NCI-H69 (cell line): ENCODE data around the gene MYL3.

Experiments used
- DNase-seq: peaks from one replicate; lab custom pipeline; 2025; lab: John Stamatoyannopoulos, UW

The MYL3 gene

DNA sequence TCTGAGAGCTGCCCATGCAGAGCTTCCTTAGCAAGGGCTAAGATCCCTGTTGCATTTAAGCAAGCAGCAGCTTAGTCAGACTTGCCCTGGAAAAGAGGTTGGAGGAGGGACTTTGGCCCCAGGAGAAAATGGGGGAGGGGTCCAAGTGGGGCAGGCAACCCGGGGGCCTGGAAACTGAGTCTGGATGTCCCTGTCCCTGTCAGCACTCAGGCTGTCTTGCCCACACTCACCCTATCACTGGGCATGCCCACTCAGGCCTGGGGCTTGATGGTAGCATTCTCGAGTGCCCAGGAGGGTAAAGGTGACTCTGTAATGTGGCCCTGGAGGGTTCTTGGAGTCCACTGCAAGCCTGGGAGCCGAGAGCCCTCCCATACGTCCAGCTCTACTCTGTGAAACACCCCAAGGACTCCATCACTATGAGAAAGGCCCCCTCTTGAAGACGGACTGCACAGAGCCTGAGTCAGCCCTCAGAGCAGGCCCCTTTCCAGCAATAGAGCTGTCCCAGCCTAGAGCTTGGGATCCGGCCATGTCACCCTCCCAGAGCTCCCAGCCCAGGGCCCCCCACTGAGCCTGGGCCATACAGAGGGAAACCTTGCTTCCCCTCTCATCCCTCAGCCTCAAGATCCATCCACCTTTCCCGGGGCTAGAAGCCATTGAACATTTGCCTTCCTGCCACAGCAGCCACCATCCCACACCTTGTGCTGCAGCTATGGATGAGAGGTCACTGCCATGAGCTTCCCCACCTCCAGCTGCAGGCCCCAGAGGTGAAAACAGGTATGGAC is 13.4 kb downstream of the MYL3 start:
- no peak for DNase-seq

DNA sequence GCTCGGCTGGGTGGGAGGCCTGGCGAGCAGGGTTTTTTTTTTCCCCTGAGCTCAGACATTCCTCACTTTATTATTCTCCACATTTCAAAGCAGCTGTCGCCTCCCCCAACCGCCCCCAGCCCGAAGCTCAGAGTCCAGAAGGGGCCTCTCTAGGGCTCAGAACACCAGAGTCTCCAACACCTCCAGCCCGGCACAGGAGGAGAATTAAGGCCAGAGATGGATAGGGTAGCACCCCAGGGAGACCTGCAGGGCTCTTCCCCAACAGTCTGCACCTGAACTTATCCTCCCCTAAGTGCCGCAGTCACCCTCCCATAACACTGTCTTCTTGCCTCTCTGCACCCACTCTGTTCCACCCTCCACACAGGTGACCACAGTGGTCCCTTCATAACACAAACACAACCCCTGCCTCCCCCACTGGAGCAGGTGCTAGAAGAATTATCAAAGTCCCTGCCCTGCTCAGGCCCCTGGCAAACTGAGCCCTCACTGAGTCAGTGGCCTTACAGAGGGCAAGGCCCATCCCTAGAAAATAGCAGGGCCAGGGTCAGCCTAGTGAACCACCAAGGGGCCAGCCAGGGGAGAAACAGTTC is 14.1 kb downstream of the MYL3 start:
- DNase-seq: no peak

DNA sequence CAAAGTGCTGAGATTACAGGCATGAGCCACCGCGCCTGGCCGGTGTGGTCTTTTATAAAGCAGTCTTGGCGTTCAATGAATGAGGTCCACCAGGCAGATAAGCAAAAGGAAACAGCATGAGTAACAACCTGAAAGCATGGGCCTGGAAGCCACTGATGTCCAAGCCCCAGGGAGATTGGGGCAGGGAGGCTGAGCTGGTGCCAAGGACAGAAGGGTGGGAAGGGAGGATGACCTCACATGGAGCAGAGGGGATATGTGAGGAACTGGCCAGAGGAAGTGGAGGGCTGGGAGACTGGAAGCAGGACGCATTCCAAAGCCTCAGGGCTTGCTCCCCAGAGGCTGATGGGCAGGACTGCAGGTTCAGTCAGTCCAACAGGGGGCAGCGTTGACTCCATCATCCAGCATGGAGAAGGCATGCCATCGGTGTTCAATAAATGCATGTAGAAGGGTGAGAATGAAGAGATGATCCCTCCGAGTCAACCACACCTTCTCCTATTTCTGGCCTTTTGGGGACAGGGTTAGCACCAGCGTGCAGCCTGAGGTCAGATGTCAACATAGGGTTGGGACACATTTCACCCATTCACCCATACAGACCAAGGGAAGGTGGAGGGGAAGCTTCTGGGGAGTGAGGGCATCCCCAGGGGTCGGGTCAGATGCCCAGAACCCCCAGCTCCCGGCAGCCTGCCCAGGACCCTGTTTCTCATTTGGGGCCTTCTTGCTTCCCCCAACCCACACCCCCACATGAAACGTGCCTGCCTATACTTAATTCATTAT is 14.8 kb downstream of the MYL3 start:
- peak; percentile 17 for DNase-seq

DNA sequence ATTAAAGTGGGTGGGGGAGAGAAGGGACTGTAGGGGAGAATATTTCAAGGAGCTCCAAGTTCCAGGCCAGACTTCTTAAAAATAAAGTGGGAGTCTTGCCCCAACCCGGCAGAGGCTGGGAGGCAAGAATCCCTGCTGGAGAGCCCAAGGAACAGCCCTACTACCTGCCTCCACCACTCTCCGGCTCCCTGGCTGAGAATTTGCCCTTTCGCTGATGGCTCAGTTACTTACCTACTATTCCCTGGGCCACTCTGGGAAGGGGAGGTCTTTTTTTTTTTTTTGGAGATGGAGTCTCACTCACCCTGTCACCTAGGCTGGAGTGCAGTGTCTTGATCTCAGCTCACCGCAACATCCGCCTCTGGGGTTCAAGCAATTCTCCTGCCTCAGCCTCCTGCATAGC is 15.5 kb downstream of the MYL3 start:
- no peak for DNase-seq

DNA sequence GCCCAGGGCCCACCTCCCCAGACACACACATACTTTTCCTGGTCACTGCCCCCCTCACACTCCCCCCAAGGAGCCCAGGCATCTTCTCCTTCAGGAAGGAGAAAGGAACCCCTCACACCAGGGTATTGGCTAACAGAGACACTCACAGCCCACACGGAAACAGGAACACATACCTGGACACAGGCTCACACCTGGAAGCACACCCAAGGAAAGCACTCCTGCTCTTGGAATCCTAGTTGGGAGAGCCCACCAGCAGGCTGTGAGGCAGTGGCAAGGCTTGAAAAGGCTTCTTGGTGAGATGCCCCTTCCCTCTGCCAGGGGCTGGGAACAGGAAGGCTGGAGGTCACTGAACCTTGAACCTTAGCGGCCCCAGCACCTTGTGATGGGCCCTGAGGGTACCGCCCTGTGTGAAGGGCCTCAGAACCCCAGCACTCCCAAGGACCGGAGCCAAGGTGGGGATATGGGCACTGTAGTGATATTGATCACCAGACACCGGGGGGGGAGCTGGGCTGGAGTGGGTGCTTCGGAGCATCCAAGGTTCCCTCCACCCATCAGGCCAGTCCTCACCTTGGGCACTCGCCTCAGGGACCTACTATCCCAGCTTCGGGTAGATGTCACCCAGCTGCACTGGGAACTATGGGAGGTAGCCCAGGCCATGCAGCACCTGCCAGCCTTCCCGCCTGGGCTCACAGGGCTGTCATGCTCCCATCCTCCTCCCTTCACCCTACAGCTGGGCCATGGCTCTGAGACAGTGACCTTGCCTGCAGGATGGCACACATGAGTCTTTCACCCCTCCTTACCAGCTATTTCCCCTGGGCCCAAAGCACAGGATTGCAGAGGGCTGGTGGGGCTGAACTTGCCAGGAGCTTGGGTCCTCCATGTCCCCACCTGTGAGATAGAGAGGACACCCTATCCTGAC is 16.4 kb downstream of the MYL3 start:
- no peak for DNase-seq

DNA sequence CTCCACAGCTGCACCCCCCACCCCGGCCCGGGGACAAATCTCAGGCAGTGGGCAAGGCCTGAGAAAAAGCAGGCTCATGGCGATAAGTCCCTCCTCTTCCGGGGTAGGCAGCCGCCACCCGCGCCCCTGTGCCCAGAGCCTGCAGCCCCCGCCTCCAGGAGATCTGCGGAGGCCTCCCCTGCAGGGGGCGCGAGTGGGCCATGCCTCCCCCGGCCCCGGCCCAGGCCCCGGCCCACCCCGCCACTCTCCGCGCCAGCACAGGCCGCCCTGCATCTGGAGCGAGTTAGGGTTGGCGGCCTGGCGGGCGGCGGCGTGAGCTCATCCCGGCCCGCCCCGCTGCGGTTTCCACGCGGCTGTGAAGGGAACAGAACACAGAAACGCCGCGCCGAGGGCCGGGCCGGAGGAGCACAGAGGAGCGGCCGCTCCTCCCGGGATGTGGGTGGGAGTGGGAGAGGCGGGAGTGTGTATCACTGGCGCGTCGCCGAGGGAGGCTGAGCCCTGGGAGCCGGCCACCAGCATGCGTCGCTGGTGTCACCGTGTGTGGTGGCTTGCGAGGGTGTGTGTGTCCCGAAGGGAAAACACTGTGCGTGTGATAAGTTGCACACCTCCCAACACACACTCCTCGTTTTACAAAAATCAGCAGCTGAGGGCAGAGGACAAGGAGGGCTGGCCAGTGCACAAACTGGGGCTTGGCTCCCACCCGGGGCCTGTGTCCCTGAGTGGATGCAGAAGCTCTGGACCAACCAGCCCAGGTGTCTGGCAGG is 17.2 kb downstream of the MYL3 start:
- DNase-seq: peak; percentile 83

DNA sequence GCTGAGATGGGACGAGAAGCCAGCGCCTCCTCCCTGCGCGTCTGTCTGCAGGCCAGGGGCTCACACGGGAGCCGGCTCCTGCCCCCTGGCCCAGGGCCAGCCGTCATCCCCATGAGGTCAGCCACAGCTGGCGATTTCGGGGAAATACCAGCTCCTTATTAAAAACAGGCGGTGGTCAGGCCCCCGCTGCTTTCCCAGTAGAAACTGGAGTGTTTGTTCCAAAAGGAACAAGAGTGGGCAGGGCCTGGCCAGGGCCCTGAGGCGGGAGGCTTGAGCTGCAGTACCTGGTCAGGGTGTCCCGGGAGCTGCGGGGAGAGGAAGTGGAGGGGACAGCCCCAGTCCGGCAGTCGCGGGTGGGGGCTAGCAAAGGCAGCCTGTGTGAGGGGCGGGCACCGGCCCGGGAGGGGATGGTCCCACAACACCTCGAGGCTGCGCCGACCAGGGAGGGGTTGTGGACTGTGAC is 17.8 kb downstream of the MYL3 start:
- peak; percentile 74 for DNase-seq

DNA sequence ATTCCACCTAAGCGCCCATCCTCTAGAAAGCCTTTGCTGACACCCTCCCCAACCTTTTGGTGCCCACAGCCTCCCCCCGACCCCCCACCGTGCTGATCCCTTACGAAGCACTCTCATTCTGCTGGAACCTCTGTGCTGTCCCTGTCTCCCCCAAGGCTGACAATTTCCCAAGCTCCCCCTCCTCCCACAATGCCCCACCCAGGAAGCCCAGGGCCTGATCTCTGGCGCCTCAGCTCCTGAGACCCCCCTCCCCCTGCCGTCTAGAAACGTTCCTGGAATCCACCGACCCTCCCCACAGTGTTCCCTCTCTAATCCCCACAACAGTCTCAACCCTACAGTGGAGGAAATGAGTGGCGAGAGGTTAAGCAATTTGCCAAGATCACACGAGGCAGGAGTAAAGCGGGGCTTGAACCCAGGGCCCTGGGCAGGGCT is 18.3 kb downstream of the MYL3 start:
- no peak for DNase-seq

DNA sequence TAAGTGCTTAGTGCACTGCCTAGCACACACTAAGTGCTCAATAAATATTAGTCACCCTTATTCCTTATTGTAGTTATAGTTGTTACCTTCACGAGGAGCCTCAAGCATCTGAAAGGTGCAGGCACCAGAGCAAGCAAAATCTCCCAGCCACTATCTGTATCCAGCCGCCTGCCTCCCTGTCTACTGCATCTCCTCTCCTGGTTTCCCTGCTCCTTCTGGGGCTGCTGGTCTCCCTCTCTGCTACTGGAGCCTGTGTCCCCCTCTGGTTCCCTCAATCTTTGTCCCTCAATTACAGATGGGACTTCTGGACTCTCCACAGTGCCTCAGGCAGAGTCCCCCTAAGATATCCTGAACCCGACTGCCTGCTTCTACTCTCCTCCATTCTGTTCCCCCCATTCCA is 18.8 kb downstream of the MYL3 start:
- DNase-seq: no peak

DNA sequence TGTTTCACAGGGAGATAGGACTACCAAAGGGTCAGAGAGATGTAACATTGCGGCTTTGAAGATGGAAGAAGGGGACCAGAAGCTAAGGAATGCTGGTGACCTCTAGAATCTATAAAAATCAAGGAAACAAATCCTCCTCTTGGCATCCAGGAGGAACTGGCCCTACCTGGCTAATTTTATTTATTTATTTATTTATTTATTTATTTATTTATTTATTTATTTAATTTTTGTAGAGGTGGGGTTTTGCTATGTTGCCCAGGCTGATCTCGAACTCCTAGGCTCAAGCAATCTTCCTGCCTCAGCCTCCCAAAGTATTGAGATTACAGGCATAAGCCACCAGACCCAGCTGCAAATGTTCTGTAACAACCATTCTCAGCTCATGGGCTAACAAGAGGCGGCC is 19.7 kb downstream of the MYL3 start:
- no peak for DNase-seq

DNA sequence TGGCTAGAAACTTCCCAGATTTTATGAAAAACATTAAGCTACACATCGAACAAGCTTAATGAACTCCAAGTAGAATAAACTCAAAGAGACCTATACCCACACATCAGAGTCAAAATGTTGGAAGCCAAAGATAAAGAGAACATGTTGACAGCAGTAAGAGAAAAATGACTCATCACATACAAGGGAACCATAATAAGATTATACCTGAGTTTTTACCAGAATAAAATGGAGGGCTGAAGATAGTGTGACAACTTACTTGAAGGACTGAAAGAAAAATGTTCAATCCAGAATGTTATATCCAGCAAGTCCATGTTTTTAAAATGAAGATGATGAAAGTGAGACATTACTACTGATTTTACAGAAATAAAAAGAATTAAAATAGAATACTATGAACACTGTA is 22.8 kb downstream of the MYL3 start:
- no peak for DNase-seq

DNA sequence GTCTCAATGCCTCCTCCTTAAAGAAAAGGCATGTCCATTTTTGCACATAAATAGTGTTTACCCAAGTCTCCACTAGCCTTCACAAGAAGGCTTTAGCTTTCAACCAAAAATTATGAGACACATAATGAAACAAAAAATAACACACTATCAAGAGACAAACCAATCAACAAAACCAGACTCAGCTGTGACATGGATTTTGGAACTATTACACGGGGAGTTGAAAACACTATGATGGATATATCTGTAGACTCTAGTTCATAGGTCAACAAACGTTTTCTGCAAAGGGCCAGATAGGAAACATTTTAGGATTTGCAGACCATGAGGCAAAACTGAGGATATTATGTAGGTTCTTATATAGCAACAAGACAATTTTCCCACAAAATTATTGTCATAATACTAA is 24.9 kb downstream of the MYL3 start:
- no peak for DNase-seq

DNA sequence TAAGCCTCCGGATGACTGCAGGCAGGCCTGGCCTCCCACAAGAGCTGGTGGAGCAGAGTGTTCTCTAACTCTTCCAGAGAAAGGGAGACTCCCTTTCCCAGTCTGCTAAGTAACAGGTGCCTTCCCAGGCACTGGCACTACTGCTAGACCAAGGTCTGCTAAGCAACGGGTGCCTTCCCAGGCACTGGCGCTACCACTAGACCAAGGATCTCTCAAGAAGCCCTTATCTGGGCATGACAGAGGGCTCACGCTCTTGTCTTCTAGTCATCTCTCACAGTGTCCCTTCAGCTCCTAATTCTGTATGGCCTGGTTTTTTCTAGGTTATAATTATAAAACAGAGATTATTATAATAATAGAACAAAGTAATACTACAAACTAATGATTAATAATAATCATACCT is 27.8 kb downstream of the MYL3 start:
- no peak for DNase-seq

DNA sequence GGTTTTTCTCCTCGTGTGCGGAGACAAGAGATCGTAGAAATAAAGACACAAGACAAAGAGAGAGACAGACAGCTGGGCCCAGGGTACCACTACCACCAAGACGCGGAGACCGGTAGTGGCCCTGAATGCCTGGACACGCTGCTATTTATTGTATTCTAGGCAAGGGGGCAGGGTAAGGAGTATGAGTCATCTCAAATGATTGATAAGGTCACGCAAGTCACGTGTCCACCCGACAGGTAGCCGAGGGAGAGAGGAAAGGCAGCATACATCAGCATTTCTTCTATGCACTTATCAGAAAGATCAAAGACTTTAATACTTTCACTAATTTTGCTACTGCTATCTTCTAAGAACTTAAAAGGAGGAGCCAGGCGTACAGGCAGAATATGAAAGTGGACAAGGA is 28.2 kb downstream of the MYL3 start:
- no peak for DNase-seq

DNA sequence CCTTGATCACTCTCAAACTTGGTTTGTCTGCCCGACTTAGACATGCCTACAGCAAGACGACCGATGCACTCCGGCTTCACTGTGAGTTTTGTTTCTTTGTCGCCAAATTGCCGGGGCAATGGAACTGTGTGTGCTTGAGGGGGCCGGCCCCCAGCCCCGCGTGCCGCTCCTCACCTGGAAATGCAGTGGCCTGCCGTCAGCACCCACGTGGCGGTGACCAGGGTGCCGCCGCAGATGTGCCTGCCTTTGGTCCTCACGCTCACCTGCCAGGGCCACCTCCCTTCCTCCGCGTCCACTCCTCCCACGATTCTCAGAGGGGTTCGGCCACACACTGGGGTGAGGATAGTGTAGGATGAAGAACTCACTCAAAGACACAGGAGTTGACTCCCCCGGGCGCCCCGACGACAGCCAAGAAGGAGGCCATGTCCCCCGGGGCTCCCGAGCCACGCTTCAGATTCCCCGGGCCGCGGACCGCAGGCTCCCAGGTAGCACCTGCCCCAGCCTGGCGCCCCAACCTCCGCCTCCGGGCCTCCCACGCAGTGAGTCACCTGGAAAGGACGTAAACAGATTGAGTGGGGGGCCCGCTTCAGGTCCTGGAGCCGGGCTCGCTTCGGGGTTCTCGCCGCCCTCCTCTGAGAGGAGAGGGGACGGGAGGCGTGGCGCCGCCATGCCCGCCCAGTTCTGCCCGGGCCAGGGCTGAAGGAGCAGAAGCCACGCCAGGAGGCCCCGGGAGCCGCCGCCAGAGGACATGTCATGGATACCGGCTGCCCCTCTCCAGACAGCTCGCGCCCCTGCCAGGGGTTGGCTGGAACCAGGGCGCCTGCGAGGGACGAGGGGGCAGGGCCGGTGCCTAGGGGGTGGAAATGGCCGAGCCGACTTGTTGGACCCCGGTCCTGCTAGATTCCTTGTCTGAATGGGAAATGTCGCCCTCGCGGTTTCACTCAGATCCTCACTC is 29.6 kb downstream of the MYL3 start:
- DNase-seq: no peak

DNA sequence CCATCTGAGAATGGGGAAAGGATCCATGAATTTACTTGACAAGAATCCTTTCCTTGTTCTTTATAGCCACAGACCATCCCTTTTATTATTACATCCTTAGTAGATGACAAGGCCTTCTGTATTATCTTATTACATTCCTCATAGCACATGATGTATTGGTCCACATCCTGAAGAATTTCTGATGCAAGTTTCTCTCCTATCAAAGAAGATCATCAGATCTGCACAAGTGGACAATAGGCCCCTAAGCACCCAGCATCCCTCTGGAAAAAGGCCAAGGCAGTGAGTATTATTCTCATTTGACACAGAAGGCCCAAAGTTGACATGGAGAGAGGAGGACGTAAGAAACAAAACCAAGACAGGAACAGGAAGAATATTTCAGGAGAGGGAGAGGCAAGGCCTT is 31.4 kb downstream of the MYL3 start:
- no peak for DNase-seq

DNA sequence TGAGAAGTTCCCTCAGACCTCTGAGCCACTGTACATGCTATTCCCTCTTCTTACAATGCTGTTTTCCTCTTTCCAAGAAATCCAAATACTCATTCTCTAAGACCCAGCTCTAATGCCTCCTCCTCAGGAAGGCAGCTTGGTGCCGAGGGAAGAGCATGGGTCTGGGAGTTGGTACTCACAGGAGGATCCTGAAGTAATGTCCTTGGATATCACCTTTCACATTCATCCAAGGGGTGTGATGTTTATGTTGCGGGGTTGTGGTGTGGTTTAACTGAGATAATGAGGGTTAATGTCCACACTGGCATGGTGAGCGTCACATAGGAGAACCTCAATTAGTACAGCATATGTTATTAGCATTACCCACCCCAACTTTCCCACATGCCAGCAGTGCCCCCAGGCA is 31.9 kb downstream of the MYL3 start:
- no peak for DNase-seq

DNA sequence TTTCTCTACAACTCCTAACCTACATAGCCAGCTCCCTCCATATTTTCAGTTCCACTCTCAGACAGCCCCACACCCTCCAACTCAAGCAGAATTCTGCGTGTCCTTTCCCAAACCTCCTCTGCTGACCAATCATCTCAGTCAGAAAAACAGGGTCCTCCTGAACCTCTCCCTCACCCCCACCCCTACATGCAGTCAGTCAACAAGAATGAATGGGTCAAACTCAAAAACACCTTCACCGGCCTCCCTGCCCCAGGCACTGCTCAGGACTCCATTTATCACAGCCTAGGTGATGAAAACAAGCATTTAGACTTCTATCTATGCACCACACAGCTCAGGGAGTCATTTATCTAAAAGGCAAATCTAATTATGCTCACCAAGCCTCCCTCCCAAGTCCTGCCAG is 32.4 kb downstream of the MYL3 start:
- no peak for DNase-seq

DNA sequence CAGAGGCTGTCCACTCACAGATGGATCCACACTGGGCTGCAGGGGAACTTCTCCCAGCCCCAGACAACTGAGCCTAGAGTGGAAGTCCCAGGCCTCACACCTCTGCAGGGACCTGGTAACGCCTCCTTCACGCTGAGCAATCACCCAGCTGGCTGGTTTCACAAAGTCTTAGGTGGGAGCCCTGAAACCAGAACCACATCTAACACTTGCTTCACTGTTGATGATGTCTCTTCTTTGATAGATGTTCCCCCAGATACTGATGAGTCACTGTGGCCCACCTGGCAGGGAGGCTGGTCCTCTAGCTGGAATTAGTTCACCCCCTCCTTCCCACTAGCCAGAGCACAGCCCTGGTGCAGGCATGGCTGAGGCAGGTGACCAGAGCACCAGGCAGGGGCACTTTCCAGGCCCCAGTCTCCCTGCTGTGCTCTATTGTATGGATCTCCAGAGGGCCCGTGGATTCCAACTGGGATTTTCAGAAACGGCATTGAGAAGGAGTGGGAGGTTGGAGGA is 33.5 kb downstream of the MYL3 start:
- DNase-seq: peak; percentile 32

DNA sequence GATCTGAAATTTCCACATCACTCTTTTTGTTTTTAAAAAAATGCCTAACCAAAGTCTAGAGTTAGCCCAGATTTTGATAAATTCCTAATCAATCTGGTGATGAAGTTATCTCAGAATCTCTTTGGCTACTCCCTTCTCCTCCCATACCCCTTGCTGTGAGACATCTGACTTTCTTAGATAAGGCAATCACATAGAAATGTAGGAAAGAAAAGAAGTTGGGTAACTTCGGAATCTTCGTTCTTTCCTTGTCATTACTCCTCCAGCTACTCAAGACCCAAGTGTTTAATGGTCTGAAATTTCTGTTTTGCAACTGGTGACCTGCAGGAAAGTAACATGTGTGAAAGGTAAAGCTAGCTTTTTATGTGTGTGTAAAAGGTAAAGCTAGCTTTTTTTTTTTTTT is 37.8 kb downstream of the MYL3 start:
- DNase-seq: no peak
